SJCRH30 (cell line): ENCODE results near the gene GNPNAT1. TPM values are rescaled to one million over a fixed set of nuclear protein-coding genes. Genes with fewer than 3 reads are reported as not detected.
A peak's percentile ranks its signal among the peaks of the same experiment; 100 is the strongest.
"Not testable (repeated sequence)": the region's sequence is repeated elsewhere in the genome, so short reads cannot be mapped to it uniquely, and the experiment has no call there.

Source experiments
- DNase-seq, 2 experiments: peaks; one replicate each; pipeline ENCODE4 v3.0.0-alpha.2; 2015 to 2020
- H3K27ac ChIP-seq: fragments of 250-450 bp; sonication (Bioruptor Pico); 2 replicates; pipeline ENCODE4 v1.5.1; 2020; ENCODE audit warnings: mild to moderate bottlenecking, moderate library complexity
- H3K27me3 ChIP-seq: fragments of 250-450 bp; sonication (Bioruptor Pico); 2 replicates; pipeline ENCODE4 v1.5.1; 2020; ENCODE audit warnings: mild to moderate bottlenecking, moderate library complexity
- H3K36me3 ChIP-seq: fragments of 250-450 bp; sonication (Bioruptor Pico); 2 replicates; pipeline ENCODE4 v1.5.1; 2020; ENCODE audit warnings: mild to moderate bottlenecking, moderate library complexity
- H3K4me1 ChIP-seq: fragments of 250-450 bp; sonication (Bioruptor Pico); 2 replicates; pipeline ENCODE4 v1.5.1; 2020; ENCODE audit warnings: mild to moderate bottlenecking, moderate library complexity
- H3K4me3 ChIP-seq: fragments of 250-450 bp; sonication (Bioruptor Pico); 2 replicates; pipeline ENCODE4 v1.5.1; 2020; ENCODE audit warnings: mild to moderate bottlenecking, moderate library complexity
- H3K9me3 ChIP-seq: fragments of 250-450 bp; sonication (Bioruptor Pico); replicated peaks from 2 replicates; pipeline ENCODE4 v1.5.1; 2020; ENCODE audit warnings: mild to moderate bottlenecking, moderate library complexity
- total RNA-seq: library from RNA; depleted of rRNA; stranded (reverse); fragments of >200 nt; shearing (Covaris generic); gene quantifications from 2 replicates; pipeline ENCODE4 v1.2.3, GENCODE V29; 2014

The GNPNAT1 gene
- total RNA-seq, 1 experiment from 2014 or later, result 16.6 TPM

GRCh38 chr14:52769887-52770286 lies 21.5 kb downstream of the GNPNAT1 start:
- no peaks in the 10 kb centered on the region for H3K27me3 ChIP-seq
- peaks cover 28% of the 10 kb centered on the region for H3K36me3 ChIP-seq
- H3K4me1 ChIP-seq, result no peaks in the 10 kb centered on the region
- no peak for DNase-seq
- H3K27ac ChIP-seq, result no peak overlapping the region
- H3K9me3 ChIP-seq, result no peaks in the 10 kb centered on the region
- H3K4me3 ChIP-seq, result no peak overlapping the region

GRCh38 chr14:52767058-52767833 lies 24.2 kb downstream of the GNPNAT1 start:
- Histone ChIP-seq H3K9me3 (no peaks in the 10 kb centered on the region), H3K4me3 (no peak overlapping the region), H3K27ac (no peak overlapping the region), H3K36me3 (peaks cover 21% of the 10 kb centered on the region), H3K27me3 (no peaks in the 10 kb centered on the region), H3K4me1 (no peaks in the 10 kb centered on the region)
- DNase-seq, result no peak

GRCh38 chr14:52762923-52763322 lies 28.5 kb downstream of the GNPNAT1 start:
- not testable (repeated sequence) for H3K27ac ChIP-seq, H3K27me3 ChIP-seq, H3K4me1 ChIP-seq, H3K4me3 ChIP-seq, H3K9me3 ChIP-seq, DNase-seq
- peaks cover 22% of the 10 kb centered on the region for H3K36me3 ChIP-seq

- Histone ChIP-seq H3K4me3 (no peak overlapping the region), H3K27ac (no peak overlapping the region), H3K4me1 (no peaks in the 10 kb centered on the region), H3K36me3 (peaks cover 24% of the 10 kb centered on the region), H3K9me3 (no peaks in the 10 kb centered on the region), H3K27me3 (no peaks in the 10 kb centered on the region)
- DNase-seq, result no peak
Observed at GRCh38 chr14:52759145-52759544, 32.3 kb downstream of the GNPNAT1 start.

GRCh38 chr14:52755607-52756316 lies 35.6 kb downstream of the GNPNAT1 start:
- Histone ChIP-seq H3K4me1 (no peaks in the 10 kb centered on the region), H3K27ac (no peak overlapping the region), H3K9me3 (no peaks in the 10 kb centered on the region), H3K36me3 (peaks cover 26% of the 10 kb centered on the region), H3K4me3 (no peak overlapping the region), H3K27me3 (no peaks in the 10 kb centered on the region)
- no peak for DNase-seq

GRCh38 chr14:52748647-52749292 lies 42.6 kb downstream of the GNPNAT1 start:
- no peak overlapping the region for H3K4me3 ChIP-seq

GRCh38 chr14:52741865-52742264 lies 49.5 kb downstream of the GNPNAT1 start:
- DNase-seq, result no peak
- Histone ChIP-seq H3K4me1 (no peaks in the 10 kb centered on the region), H3K4me3 (no peak overlapping the region), H3K27me3 (no peaks in the 10 kb centered on the region), H3K36me3 (peaks cover 20% of the 10 kb centered on the region), H3K9me3 (no peaks in the 10 kb centered on the region), H3K27ac (no peak overlapping the region)

More at GRCh38 chr14:52748647-52749292, 42.6 kb downstream of the GNPNAT1 start:
- H3K9me3 ChIP-seq, result no peaks in the 10 kb centered on the region
- H3K4me1 ChIP-seq, result no peaks in the 10 kb centered on the region
- H3K36me3 ChIP-seq, result peaks cover 30% of the 10 kb centered on the region
- DNase-seq, result no peak
- H3K27me3 ChIP-seq, result no peaks in the 10 kb centered on the region
- H3K27ac ChIP-seq, result no peak overlapping the region

- no peak for DNase-seq
- H3K9me3 ChIP-seq, result no peaks in the 10 kb centered on the region
- no peaks in the 10 kb centered on the region for H3K27me3 ChIP-seq
- H3K36me3 ChIP-seq, result peaks cover 17% of the 10 kb centered on the region
- no peaks in the 10 kb centered on the region for H3K4me1 ChIP-seq
- H3K27ac ChIP-seq, result no peak overlapping the region
- no peak overlapping the region for H3K4me3 ChIP-seq
Observed at GRCh38 chr14:52740751-52741150, 50.7 kb downstream of the GNPNAT1 start.

GRCh38 chr14:52738409-52738808 lies 53.0 kb downstream of the GNPNAT1 start:
- no peak overlapping the region for H3K4me3 ChIP-seq
- no peak for DNase-seq
- no peaks in the 10 kb centered on the region for H3K27me3 ChIP-seq
- no peaks in the 10 kb centered on the region for H3K4me1 ChIP-seq
- no peak overlapping the region for H3K27ac ChIP-seq
- H3K9me3 ChIP-seq, result no peaks in the 10 kb centered on the region
- H3K36me3 ChIP-seq, result peaks cover 8% of the 10 kb centered on the region

- H3K27ac ChIP-seq, result no peak overlapping the region
- no peaks in the 10 kb centered on the region for H3K4me1 ChIP-seq
- H3K9me3 ChIP-seq, result no peaks in the 10 kb centered on the region
- H3K4me3 ChIP-seq, result no peak overlapping the region
- H3K27me3 ChIP-seq, result no peaks in the 10 kb centered on the region
- DNase-seq, result no peak
- H3K36me3 ChIP-seq, result peaks cover 12% of the 10 kb centered on the region
Observed at GRCh38 chr14:52735921-52736489, 55.4 kb downstream of the GNPNAT1 start.

GRCh38 chr14:52733824-52734223 lies 57.6 kb downstream of the GNPNAT1 start:
- no peaks in the 10 kb centered on the region for H3K4me1 ChIP-seq
- peaks cover 9% of the 10 kb centered on the region for H3K36me3 ChIP-seq
- H3K27me3 ChIP-seq, result no peaks in the 10 kb centered on the region
- DNase-seq, result no peak
- no peak overlapping the region for H3K4me3 ChIP-seq
- no peak overlapping the region for H3K27ac ChIP-seq
- no peaks in the 10 kb centered on the region for H3K9me3 ChIP-seq

GRCh38 chr14:52730709-52731111 lies 60.7 kb downstream of the GNPNAT1 start:
- peaks cover 18% of the 10 kb centered on the region for H3K36me3 ChIP-seq
- peak overlapping the region; percentile 76 for H3K4me3 ChIP-seq
- DNase-seq, result no peak
- peak overlapping the region; percentile 55 for H3K27ac ChIP-seq
- no peaks in the 10 kb centered on the region for H3K9me3 ChIP-seq
- no peaks in the 10 kb centered on the region for H3K4me1 ChIP-seq
- no peaks in the 10 kb centered on the region for H3K27me3 ChIP-seq

- Histone ChIP-seq H3K36me3 (peaks cover 21% of the 10 kb centered on the region), H3K27me3 (no peaks in the 10 kb centered on the region), H3K4me1 (no peaks in the 10 kb centered on the region), H3K27ac (peak within 1 kb of the TSS; percentile 55), H3K9me3 (no peaks in the 10 kb centered on the region), H3K4me3 (peak within 1 kb of the TSS; percentile 76)
- peak; percentile 98 to 99 for DNase-seq
Observed at GRCh38 chr14:52729925-52730708, 61.3 kb downstream of the GNPNAT1 start, which contains the start of gene STYX. Gene STYX (plus strand): TSS chr14:52730166. CDS start chr14:52730475, 309 bp downstream.

GRCh38 chr14:52729585-52729924 lies 61.9 kb downstream of the GNPNAT1 start:
- no peak for DNase-seq
- Histone ChIP-seq H3K4me1 (no peaks in the 10 kb centered on the region), H3K27me3 (no peaks in the 10 kb centered on the region), H3K36me3 (peaks cover 26% of the 10 kb centered on the region), H3K27ac (no peak overlapping the region), H3K4me3 (no peak overlapping the region), H3K9me3 (no peaks in the 10 kb centered on the region)
